Measurements from ENCODE around the gene NFE2L1.
A peak's percentile ranks its signal among the peaks of the same experiment; 100 is the strongest.

Gene NFE2L1

GRCh38 chr17:48102798-48103715, 54.9 kb downstream of the NFE2L1 start:
- no peaks in the 10 kb centered on the region for H3K27me3 Mint-ChIP-seq
- H3K36me3 Mint-ChIP-seq, result no peaks in the 10 kb centered on the region
- no peaks in the 10 kb centered on the region for H3K9me3 Mint-ChIP-seq
- peak overlapping the region; percentile 12 for H3K27ac Mint-ChIP-seq
- H3K4me3 Mint-ChIP-seq, result peak overlapping the region; percentile 36
- H3K4me1 Mint-ChIP-seq, result peaks cover 48% of the 10 kb centered on the region

GRCh38 chr17:48104440-48104839, 56.3 kb downstream of the NFE2L1 start:
- peak overlapping the region; percentile 53 for H3K27ac Mint-ChIP-seq
- no peaks in the 10 kb centered on the region for H3K27me3 Mint-ChIP-seq
- no peaks in the 10 kb centered on the region for H3K9me3 Mint-ChIP-seq
- peaks cover 57% of the 10 kb centered on the region for H3K4me1 Mint-ChIP-seq
- H3K4me3 Mint-ChIP-seq, result no peak overlapping the region
- H3K36me3 Mint-ChIP-seq, result no peaks in the 10 kb centered on the region

- Mint-ChIP-seq H3K4me1 (peaks cover 59% of the 10 kb centered on the region), H3K9me3 (no peaks in the 10 kb centered on the region), H3K27me3 (no peaks in the 10 kb centered on the region), H3K4me3 (peak overlapping the region; percentile 98), H3K36me3 (no peaks in the 10 kb centered on the region), H3K27ac (peak overlapping the region; percentile 95)
Measured at GRCh38 chr17:48106802-48107136, 58.6 kb downstream of the NFE2L1 start.

GRCh38 chr17:48107137-48108055, 59.2 kb downstream of the NFE2L1 start, which contains the start of gene SNX11:
Gene SNX11 (plus strand): TSS chr17:48107766. CDS start chr17:48112044, 4,278 bp downstream.
- no peaks in the 10 kb centered on the region for H3K9me3 Mint-ChIP-seq
- peak within 1 kb of the TSS; percentile 95 for H3K27ac Mint-ChIP-seq
- no peaks in the 10 kb centered on the region for H3K27me3 Mint-ChIP-seq
- H3K4me3 Mint-ChIP-seq, result peak within 1 kb of the TSS; percentile 98
- H3K36me3 Mint-ChIP-seq, result peaks cover 1% of the 10 kb centered on the region
- peaks cover 64% of the 10 kb centered on the region for H3K4me1 Mint-ChIP-seq

GRCh38 chr17:48110761-48111160, 62.6 kb downstream of the NFE2L1 start:
- peak overlapping the region; percentile 48 for H3K4me3 Mint-ChIP-seq
- peaks cover 3% of the 10 kb centered on the region for H3K36me3 Mint-ChIP-seq
- no peaks in the 10 kb centered on the region for H3K9me3 Mint-ChIP-seq
- H3K27me3 Mint-ChIP-seq, result no peaks in the 10 kb centered on the region
- H3K4me1 Mint-ChIP-seq, result peaks cover 55% of the 10 kb centered on the region
- H3K27ac Mint-ChIP-seq, result peak overlapping the region; percentile 65

Data from activated naive CD4-positive, alpha-beta T cell treated with anti-CD3 and anti-CD28 coated beads, Interleukin-2, amount 50 U/mL, for 24 hours (primary cell).